Measurements from ENCODE around the gene C8G. TPM values are rescaled to one million over a fixed set of nuclear protein-coding genes. Genes with fewer than 3 reads are reported as not detected.

The C8G gene
- total RNA-seq, 1 donor from 2014 or later: 3.4 TPM

GRCh38 chr9:136977223-136977622 is 32.2 kb downstream of the C8G start, which contains the start of gene PTGDS:
PTGDS (plus strand) TSS chr9:136977504; CDS start chr9:136977579, 75 bp downstream.
- DNase-seq (no peak), ATAC-seq (ENCODE audit: low read depth) (no peak)
- H3K36me3 Mint-ChIP-seq (ENCODE audit: low read depth): no peaks in the 10 kb centered on the region
- H3K4me3 Mint-ChIP-seq: no peak within 1 kb of the TSS
- H3K27ac Mint-ChIP-seq: no peak within 1 kb of the TSS
- no peaks in the 10 kb centered on the region for H3K4me1 Mint-ChIP-seq
- ChIA-PET CTCF (no interaction called here), POLR2A (no interaction called here)
- peaks cover 28% of the 10 kb centered on the region for H3K27me3 Mint-ChIP-seq
- no peaks in the 10 kb centered on the region for H3K9me3 Mint-ChIP-seq
- intact Hi-C loops (cut with micrococcal nuclease): no loop called here
- no peak for TF ChIP-seq CTCF (IDR thresholded peaks at IDR 0.05)

GRCh38 chr9:136977649-136978072 is 32.6 kb downstream of the C8G start:
- no peaks in the 10 kb centered on the region for H3K9me3 Mint-ChIP-seq
- intact Hi-C loops (cut with micrococcal nuclease): loop anchor here (1.0 kb wide), 1 partner anchor 15 kb away; the partner anchor contains the start of gene PAXX
- no peak overlapping the region for H3K4me3 Mint-ChIP-seq
- no peaks in the 10 kb centered on the region for H3K4me1 Mint-ChIP-seq
- no peak for DNase-seq
- TF ChIP-seq CTCF (IDR thresholded peaks at IDR 0.05): no peak
- ATAC-seq (ENCODE audit: low read depth): no peak
- no peak overlapping the region for H3K27ac Mint-ChIP-seq
- peaks cover 29% of the 10 kb centered on the region for H3K27me3 Mint-ChIP-seq
- H3K36me3 Mint-ChIP-seq (ENCODE audit: low read depth): no peaks in the 10 kb centered on the region
- POLR2A ChIA-PET: interaction anchor here (0.9 kb wide), 1 partner anchor 15 kb away, joined by 10 read pairs; the partner anchor contains the start of gene PAXX
- CTCF ChIA-PET: no interaction called here

GRCh38 chr9:136978073-136978864 is 33.2 kb downstream of the C8G start:
- Mint-ChIP-seq H3K27me3 (peaks cover 29% of the 10 kb centered on the region), H3K9me3 (no peaks in the 10 kb centered on the region), H3K4me3 (no peak overlapping the region), H3K36me3 (ENCODE audit: low read depth) (no peaks in the 10 kb centered on the region), H3K27ac (no peak overlapping the region), H3K4me1 (no peaks in the 10 kb centered on the region)
- DNase-seq: no peak
- POLR2A ChIA-PET: interaction anchor here (0.6 to 0.9 kb wide), 3 partner anchors 14 to 68 kb away, joined by 3 to 10 read pairs (median 4); partner anchors contain the start of gene PAXX
- TF ChIP-seq CTCF (IDR thresholded peaks at IDR 0.05): no peak
- CTCF ChIA-PET: no interaction called here
- peak; percentile 75 for ATAC-seq (ENCODE audit: low read depth)
- intact Hi-C loops (cut with micrococcal nuclease): loop anchor here (1.0 kb wide), 1 partner anchor 14 kb away; the partner anchor contains the start of gene PAXX

- H3K4me3 Mint-ChIP-seq: no peak overlapping the region
- H3K4me1 Mint-ChIP-seq: peaks cover 2% of the 10 kb centered on the region
- ATAC-seq (ENCODE audit: low read depth) (no peak), DNase-seq (no peak)
- ChIA-PET CTCF (no interaction called here), POLR2A (interaction anchor here (0.7 to 0.9 kb wide), 2 partner anchors 14 to 67 kb away, joined by 4 to 10 read pairs; partner anchors contain the start of gene PAXX)
- H3K27ac Mint-ChIP-seq: no peak overlapping the region
- no peaks in the 10 kb centered on the region for H3K9me3 Mint-ChIP-seq
- H3K27me3 Mint-ChIP-seq: peaks cover 33% of the 10 kb centered on the region
- no peaks in the 10 kb centered on the region for H3K36me3 Mint-ChIP-seq (ENCODE audit: low read depth)
- intact Hi-C loops (cut with micrococcal nuclease): loop anchor here (1.0 kb wide), 1 partner anchor 13 kb away; the partner anchor contains the start of gene PAXX
- no peak for TF ChIP-seq CTCF (IDR thresholded peaks at IDR 0.05)
Measured at GRCh38 chr9:136978865-136979544, 34.0 kb downstream of the C8G start.
